Neuronal stem cell (in vitro differentiated cells): Measurements from ENCODE around the gene PLCE1.

Experiments used
- DNase-seq: peaks from one replicate; pipeline ENCODE4 v3.0.0-alpha.2; 2013; ENCODE audit warnings: low spot score
- H2AFZ ChIP-seq: one replicate; pipeline ENCODE4 v1.6.1; 2013; ENCODE audit warnings: mild to moderate bottlenecking, low read length, inconsistent platforms
- H2AK5ac ChIP-seq: 2 replicates; pipeline ENCODE4 v1.6.1; 2013; ENCODE audit warnings: low read depth, mild to moderate bottlenecking, inconsistent platforms, low read length, moderate library complexity, mixed read lengths
- H2BK120ac ChIP-seq: 2 replicates; pipeline ENCODE4 v1.6.1; 2013; ENCODE audit warnings: low read depth, mild to moderate bottlenecking, inconsistent platforms, low read length, moderate library complexity, mixed read lengths
- H2BK12ac ChIP-seq: one replicate; pipeline ENCODE4 v1.6.1; 2013; ENCODE audit warnings: low read length, inconsistent platforms
- H2BK15ac ChIP-seq: 2 replicates; pipeline ENCODE4 v1.6.1; 2013; ENCODE audit warnings: mild to moderate bottlenecking, low read length, inconsistent platforms, mixed read lengths
- H2BK5ac ChIP-seq: one replicate; pipeline ENCODE4 v1.6.1; 2013; ENCODE audit warnings: inconsistent platforms, mild to moderate bottlenecking, low read length, moderate library complexity
- H3K14ac ChIP-seq: one replicate; pipeline ENCODE4 v1.6.1; 2013; ENCODE audit warnings: low read length, inconsistent platforms
- H3K18ac ChIP-seq: 2 replicates; pipeline ENCODE4 v1.6.1; 2013; ENCODE audit warnings: low read length, inconsistent platforms
- H3K23ac ChIP-seq: 2 replicates; pipeline ENCODE4 v1.6.1; 2013; ENCODE audit warnings: low read depth, mild to moderate bottlenecking, mixed read lengths, low read length, inconsistent platforms; ENCODE audit not compliant: poor library complexity
- H3K27ac ChIP-seq: replicated peaks from 3 replicates; pipeline ENCODE4 v1.5.1; 2013; ENCODE audit warnings: low read length, inconsistent platforms
- H3K27me3 ChIP-seq, 3 experiments: 2 replicates each; pipeline ENCODE4 v1.6.1; 2013; ENCODE audit warnings: low read length in 3 of 3, mild to moderate bottlenecking in 2 of 3, inconsistent platforms in 1 of 3, low read depth in 1 of 3, mixed read lengths in 1 of 3, moderate library complexity in 1 of 3; ENCODE audit not compliant: control insufficient read depth in 3 of 3, insufficient read depth in 3 of 3
- H3K36me3 ChIP-seq, 2 donors: replicated peaks in 1 of 2; 2 replicates each; pipeline ENCODE4 v1.6.1; 2013; ENCODE audit warnings: low read length in 2 of 2; ENCODE audit not compliant: control insufficient read depth in 2 of 2, insufficient read depth in 2 of 2
- H3K4ac ChIP-seq: 2 replicates; pipeline ENCODE4 v1.6.1; 2013; ENCODE audit warnings: inconsistent platforms, mild to moderate bottlenecking, low read length, moderate library complexity
- H3K4me1 ChIP-seq, 2 donors: 1 replicate in 1 of 2; 2 replicates in 1 of 2; pipeline ENCODE4 v1.6.1; 2013; ENCODE audit warnings: low read length in 2 of 2, low read depth in 1 of 2; ENCODE audit not compliant: control insufficient read depth in 2 of 2, insufficient read depth in 1 of 2
- H3K4me2 ChIP-seq: one replicate; pipeline ENCODE4 v1.6.1; 2013; ENCODE audit warnings: mild to moderate bottlenecking, low read length, inconsistent platforms; ENCODE audit not compliant: insufficient read depth, poor library complexity, severe bottlenecking
- H3K4me3 ChIP-seq, 2 donors: 2 replicates each; pipeline ENCODE4 v1.5.1; 2013; ENCODE audit warnings: low read length in 2 of 2, mild to moderate bottlenecking in 2 of 2, inconsistent platforms in 1 of 2, moderate library complexity in 1 of 2
- H3K79me1 ChIP-seq: one replicate; pipeline ENCODE4 v1.6.1; 2013; ENCODE audit warnings: low read depth, mild to moderate bottlenecking, inconsistent platforms, low read length, moderate library complexity
- H3K9ac ChIP-seq: one replicate; pipeline ENCODE4 v1.6.1; 2013; ENCODE audit warnings: mild to moderate bottlenecking, low read depth, low read length, inconsistent platforms; ENCODE audit not compliant: poor library complexity
- H3K9me3 ChIP-seq, 2 donors: replicated peaks in 1 of 2; 2 replicates each; pipeline versions ENCODE3 to v1.6.1; 2013; ENCODE audit warnings: low read length in 2 of 2, mild to moderate bottlenecking in 2 of 2, inconsistent platforms in 1 of 2, low read depth in 1 of 2, mixed read lengths in 1 of 2, moderate library complexity in 1 of 2; ENCODE audit not compliant: control insufficient read depth in 2 of 2, insufficient read depth in 1 of 2
- H4K8ac ChIP-seq: one replicate; pipeline ENCODE4 v1.6.1; 2013; ENCODE audit warnings: low read depth, mild to moderate bottlenecking, inconsistent platforms, low read length, moderate library complexity
- H4K91ac ChIP-seq: one replicate; pipeline ENCODE4 v1.6.1; 2013; ENCODE audit warnings: low read length, low read depth, mild to moderate bottlenecking, inconsistent platforms; ENCODE audit not compliant: poor library complexity
- WGBS, 2 donors: extraction: QIAGEN DNeasy Blood & Tissue Kit; methylation state at CpG; one replicate each; pipeline ENCODE4 v1.1.7; 2013; ENCODE audit warnings: missing lambda C conversion rate in 2 of 2, mixed read lengths in 1 of 2; ENCODE audit not compliant: insufficient read length in 2 of 2, insufficient replicate concordance in 1 of 2; ENCODE audit errors: extremely low coverage in 2 of 2; 5-methylcytosine and 5-hydroxymethylcytosine counted together

The PLCE1 gene

GRCh38 chr10:94024407-94024806 is 30.7 kb downstream of the PLCE1 start:
- no peak for DNase-seq
- no peak overlapping the region for H2AK5ac ChIP-seq

DNA sequence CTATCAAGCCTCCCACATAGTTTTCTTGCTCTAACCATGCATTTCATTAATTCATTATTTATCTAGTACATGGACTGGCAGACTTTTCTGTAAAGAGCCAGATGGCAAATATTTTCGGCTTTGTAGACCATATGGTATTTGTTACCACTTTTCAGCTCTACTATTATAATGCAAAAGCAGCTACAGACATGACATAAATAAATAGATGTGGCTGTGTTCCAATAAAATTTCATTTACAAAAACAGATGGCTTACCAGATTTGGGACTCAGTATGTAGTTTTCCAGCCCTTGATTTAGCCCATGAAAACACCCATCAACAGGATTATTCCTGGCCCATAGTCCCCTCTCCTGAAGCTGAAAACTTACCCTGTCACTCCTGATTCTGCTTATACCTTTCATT is 32.1 kb downstream of the PLCE1 start:
- no peak overlapping the region for H2BK5ac ChIP-seq
- H3K79me1 ChIP-seq: no peaks in the 10 kb centered on the region
- H2AFZ ChIP-seq: no peak overlapping the region
- no CpG with 5 or more reads among the region's 1 CpG for WGBS, 2 donors
- no peak overlapping the region for H3K27ac ChIP-seq
- no peak overlapping the region for H4K91ac ChIP-seq
- H3K14ac ChIP-seq: no peak overlapping the region
- H3K36me3 ChIP-seq: no peaks in the 10 kb centered on the region
- H3K4ac ChIP-seq: no peak overlapping the region
- H3K4me3 ChIP-seq: no peak overlapping the region
- no peak for DNase-seq
- H2AK5ac ChIP-seq: no peak overlapping the region
- H2BK15ac ChIP-seq: no peak overlapping the region
- H3K9ac ChIP-seq: no peak overlapping the region
- H3K9me3 ChIP-seq: peaks cover 4 to 6% of the 10 kb centered on the region in 2 donors
- no peak overlapping the region for H3K4me2 ChIP-seq
- H3K27me3 ChIP-seq: no peaks in the 10 kb centered on the region
- no peak overlapping the region for H2BK120ac ChIP-seq
- no peak overlapping the region for H2BK12ac ChIP-seq
- H3K23ac ChIP-seq: no peak overlapping the region
- H3K18ac ChIP-seq: no peak overlapping the region
- H4K8ac ChIP-seq: no peak overlapping the region
- H3K4me1 ChIP-seq: no peaks in the 10 kb centered on the region

More at GRCh38 chr10:94024407-94024806, 30.7 kb downstream of the PLCE1 start:
- H3K18ac ChIP-seq: no peak overlapping the region
- H3K4ac ChIP-seq: no peak overlapping the region
- no peak overlapping the region for H3K9ac ChIP-seq
- H3K27ac ChIP-seq: no peak overlapping the region
- H3K36me3 ChIP-seq: no peaks in the 10 kb centered on the region
- no peak overlapping the region for H2BK15ac ChIP-seq
- H2BK120ac ChIP-seq: no peak overlapping the region
- H2AFZ ChIP-seq: no peak overlapping the region
- H2BK5ac ChIP-seq: no peak overlapping the region
- no peak overlapping the region for H2BK12ac ChIP-seq
- no peak overlapping the region for H4K8ac ChIP-seq
- H3K4me2 ChIP-seq: no peak overlapping the region
- H3K79me1 ChIP-seq: no peaks in the 10 kb centered on the region
- no peaks in the 10 kb centered on the region for H3K4me1 ChIP-seq
- no peak overlapping the region for H3K4me3 ChIP-seq
- H3K27me3 ChIP-seq: no peaks in the 10 kb centered on the region
- no peak overlapping the region for H3K14ac ChIP-seq
- no peaks in the 10 kb centered on the region for H3K9me3 ChIP-seq
- H4K91ac ChIP-seq: no peak overlapping the region
- no peak overlapping the region for H3K23ac ChIP-seq

- Histone ChIP-seq H3K4me1 (no peaks in the 10 kb centered on the region), H3K79me1 (no peaks in the 10 kb centered on the region), H2BK15ac (no peak overlapping the region), H2BK120ac (no peak overlapping the region), H3K27ac (no peak overlapping the region), H2AFZ (no peak overlapping the region), H3K18ac (no peak overlapping the region), H3K9me3 (peaks cover 5 to 6% of the 10 kb centered on the region in 2 donors), H3K23ac (no peak overlapping the region), H3K36me3 (no peaks in the 10 kb centered on the region), H3K9ac (no peak overlapping the region), H3K27me3 (no peaks in the 10 kb centered on the region), H4K8ac (no peak overlapping the region), H3K4me2 (no peak overlapping the region), H2AK5ac (no peak overlapping the region), H2BK12ac (no peak overlapping the region), H3K14ac (no peak overlapping the region), H3K4me3 (no peak overlapping the region), H2BK5ac (no peak overlapping the region), H3K4ac (no peak overlapping the region), H4K91ac (no peak overlapping the region)
- DNase-seq: no peak
- no CpG with 5 or more reads among the region's 2 CpGs for WGBS, 2 donors
These were observed 33.5 kb downstream of the PLCE1 start for GRCh38 chr10:94027197-94027596.

GRCh38 chr10:94029955-94030354 is 36.2 kb downstream of the PLCE1 start:
- Histone ChIP-seq H3K18ac (no peak overlapping the region), H3K79me1 (no peaks in the 10 kb centered on the region), H3K4ac (no peak overlapping the region), H2BK120ac (no peak overlapping the region), H3K9ac (no peak overlapping the region), H2BK12ac (no peak overlapping the region), H2BK5ac (no peak overlapping the region), H2AK5ac (no peak overlapping the region), H2AFZ (no peak overlapping the region), H4K8ac (no peak overlapping the region), H2BK15ac (no peak overlapping the region), H3K4me3 (no peak overlapping the region), H3K36me3 (no peaks in the 10 kb centered on the region), H3K9me3 (peaks cover 5 to 6% of the 10 kb centered on the region in 2 donors), H3K27me3 (no peaks in the 10 kb centered on the region), H3K4me1 (no peaks in the 10 kb centered on the region), H3K23ac (no peak overlapping the region), H3K27ac (no peak overlapping the region), H4K91ac (no peak overlapping the region), H3K14ac (no peak overlapping the region), H3K4me2 (no peak overlapping the region)
- no peak for DNase-seq
